ENCODE results near the gene P2RX1.
"Not testable (repeated sequence)": the region's sequence is repeated elsewhere in the genome, so short reads cannot be mapped to it uniquely, and the experiment has no call there.

Gene P2RX1

DNA sequence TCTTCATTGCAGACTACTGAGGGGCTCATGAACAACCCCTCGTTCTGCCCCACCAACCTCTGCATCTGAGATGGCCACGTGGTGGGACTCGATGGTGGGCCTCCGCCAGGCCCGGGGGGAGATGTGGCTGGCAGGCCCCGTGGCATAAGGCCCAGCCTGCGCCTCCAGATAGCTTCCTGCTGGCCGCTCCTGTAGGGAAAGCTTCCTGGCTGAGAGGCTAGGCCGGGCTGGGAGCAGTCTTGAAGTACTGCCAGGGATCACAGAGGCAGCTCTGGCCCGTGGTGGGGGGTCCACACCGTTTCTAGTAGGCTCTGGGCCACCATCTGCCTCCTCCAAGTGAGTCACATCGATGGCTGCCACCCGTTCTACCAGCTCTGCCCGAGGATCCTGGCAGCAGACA is 31.0 kb downstream of the P2RX1 start:
- DNase-seq, result no peak

DNA sequence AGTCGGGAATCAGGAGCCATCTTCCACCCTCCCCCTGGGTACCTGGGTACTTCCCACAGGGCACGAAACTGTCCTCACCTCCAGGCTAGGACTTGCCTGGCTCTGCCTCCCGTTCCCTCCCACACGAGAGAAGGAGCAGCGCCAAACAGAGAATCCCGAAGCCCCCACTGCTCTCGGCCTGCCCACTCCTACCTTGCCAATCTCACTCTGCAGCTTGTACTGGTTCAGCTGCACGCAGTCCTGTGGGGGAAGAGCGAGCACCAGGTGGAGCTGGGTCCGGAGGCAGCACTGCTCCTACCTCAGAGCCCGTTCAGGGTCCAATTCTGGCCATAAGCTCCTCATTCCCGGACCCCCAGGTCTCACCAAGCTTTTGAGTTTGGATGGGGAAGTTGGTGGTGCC is 32.1 kb downstream of the P2RX1 start:
- DNase-seq, result no peak

DNA sequence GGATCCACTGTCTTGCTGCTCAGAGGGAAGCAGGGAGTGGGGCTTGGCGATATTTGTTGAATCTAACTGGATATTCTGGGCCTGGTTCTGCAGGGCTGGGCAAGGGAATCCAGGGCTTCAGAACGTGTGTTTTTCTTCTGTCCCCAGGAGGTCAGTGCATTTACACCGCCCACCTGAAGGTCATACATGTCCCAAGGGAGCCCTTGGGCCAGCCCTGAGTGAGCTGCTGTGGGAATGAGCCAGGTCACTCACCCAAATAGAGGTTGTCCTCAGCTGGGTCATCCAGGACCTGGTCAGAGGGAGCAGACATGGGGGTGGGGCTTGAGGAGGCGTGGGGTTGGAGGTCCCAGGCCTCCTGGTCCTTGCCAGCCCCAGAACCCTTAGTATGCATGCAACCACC is 34.0 kb downstream of the P2RX1 start:
- DNase-seq, result no peak

DNA sequence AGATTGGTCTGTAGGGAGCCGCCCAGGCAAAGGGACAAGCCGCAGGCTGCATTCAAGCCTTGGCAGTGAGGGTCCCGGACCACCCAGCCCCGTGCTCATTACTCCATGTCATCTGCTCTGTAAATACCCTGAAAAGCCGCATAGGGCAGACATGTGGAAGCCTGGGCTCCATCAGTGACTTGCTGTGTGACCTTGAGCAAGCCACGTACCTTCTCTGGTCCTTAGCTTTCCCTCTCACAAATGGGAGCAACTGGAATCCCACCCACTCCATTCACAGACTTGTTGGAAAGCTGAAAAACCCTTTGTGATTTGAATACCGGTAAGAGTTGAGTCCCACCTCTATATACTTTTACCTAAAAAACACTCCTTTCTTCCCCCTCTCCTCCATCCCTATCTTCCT is 35.3 kb downstream of the P2RX1 start:
- DNase-seq, result no peak

DNA sequence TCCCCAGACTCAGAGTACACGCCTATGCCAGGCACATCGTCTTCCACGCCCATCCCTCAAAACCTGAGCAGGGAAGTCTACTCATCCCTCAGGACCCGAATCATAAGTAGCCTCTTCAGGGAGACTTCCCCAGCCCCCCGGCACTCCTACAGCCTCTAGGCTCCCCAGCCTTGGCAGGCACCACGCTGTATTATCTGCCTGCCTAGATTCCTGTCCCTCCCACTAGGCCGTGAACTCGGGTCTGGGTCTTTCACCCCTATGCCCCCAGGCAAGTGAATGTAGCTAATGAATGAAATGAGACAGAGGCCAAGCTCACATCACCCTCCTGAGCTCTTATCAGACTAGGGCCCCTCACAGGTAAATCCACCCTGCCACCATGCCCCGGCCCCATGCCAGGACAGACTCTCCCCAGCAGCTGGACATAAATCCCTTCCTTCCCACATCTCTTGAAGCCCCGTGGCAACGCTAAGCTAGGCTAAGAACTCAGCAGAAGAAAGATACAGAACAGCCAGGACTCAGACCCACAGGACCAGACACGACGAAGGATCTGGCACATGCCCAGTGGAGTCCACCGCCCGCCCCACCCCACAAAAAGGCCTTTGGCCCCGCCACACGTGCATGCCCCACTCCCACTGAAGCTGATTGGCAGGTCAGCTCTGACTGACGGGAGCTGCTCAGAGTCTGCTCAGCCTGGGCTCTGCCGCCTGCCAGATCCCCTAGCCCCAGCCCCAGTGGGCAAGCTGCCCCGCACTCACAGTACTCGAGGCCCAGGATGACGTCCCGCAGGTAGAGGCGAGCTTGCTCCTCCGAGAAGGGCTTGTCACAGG is 36.5 kb downstream of the P2RX1 start:
- no peak for DNase-seq

DNA sequence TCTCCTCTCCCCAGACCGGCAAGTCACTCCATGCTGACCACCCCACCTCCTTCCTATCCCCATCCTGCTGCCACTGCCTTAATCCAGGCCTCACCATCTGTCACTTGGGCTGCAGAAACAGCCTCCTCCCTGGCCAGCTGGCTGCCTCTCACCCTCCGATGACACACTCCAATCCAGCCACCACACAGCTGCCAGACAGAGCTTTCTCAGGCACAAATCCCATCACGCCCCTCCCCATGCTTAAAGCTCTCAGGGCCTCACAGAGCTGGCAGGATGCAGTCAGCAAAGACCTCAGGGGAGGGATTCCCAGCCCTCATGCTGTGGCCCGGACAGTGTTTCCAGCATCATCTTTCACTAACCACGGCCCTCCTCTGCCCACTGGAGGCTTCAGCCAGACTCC is 37.1 kb downstream of the P2RX1 start:
- DNase-seq, result no peak

DNA sequence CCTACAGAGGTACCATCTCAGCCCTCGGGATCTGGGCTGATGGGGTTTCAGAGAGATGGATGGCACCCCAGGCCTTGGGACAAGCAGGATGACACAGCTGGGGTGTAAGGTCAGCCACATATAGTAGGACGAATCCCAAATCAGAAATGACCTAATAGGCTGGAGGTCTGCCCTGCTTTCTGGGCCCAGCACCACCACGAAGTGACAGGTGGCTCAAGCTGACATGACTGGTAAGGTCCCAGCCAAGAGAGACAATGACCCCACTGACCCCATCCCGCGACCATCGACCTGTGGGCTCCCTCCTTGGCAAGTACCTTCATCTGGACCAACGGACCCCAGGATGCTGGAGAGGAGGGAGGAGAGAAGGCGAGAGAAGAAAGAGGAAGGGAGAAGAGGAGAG is 39.0 kb downstream of the P2RX1 start:
- no peak for DNase-seq

DNA sequence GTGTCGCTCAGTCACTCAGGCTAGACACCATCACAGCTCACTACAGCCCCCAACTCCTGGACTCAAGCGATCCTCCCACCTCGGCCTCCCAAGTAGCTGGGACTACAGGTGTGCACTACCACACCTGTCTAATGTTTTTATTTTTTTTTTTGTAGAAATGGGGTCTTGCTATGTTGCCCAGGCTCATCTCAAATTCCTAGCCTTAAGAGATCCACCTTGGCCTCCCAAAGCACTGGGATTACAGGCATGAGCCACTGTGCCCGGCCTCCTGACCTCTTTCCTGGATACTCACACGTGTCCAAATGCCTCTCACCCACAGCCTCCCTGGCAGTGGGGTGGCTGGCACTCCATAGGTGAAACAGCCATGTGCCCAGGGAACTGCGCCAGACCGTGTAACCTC is 40.9 kb downstream of the P2RX1 start:
- DNase-seq, result no peak

DNA sequence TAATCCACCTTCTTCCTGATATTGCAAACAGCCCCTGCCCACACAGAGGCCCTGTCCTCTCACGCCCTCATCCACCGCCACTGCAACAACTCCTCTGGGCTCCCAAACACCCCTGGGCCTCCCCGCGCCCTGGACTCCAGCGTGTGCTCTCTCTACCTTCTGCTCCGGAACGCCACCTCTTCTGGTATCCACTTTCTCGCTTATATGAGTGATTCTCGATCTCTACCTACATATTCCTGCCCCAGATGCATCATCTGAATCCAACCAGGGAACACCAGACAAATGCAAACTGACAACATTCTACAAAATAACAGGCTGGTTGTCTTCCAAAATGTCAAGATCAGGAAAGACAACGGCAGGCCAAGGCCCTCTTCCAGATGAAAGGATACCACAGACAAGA is 42.4 kb downstream of the P2RX1 start:
- DNase-seq, result no peak

DNA sequence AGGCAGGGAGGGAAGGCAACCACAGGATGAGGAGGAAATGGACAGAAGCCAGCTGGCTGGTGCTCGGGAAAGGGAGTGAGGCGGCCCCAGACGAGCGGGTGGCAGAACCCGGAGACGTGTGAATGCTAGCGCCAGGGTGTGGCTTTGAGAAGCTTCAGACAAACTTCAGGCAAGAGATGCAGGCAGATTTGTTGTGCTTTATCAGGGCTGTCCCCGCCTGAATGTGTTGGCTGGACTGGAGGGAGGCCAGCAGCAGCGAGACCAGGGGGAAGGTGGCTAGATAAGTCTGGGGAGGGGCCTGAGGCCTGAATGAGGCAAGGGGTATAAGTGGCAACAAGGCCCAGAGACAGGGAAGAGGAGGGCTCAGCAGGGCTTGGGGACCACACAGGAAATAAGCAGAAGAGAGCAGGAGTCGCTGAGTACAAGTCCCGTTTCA is 45.4 kb downstream of the P2RX1 start:
- no peak for DNase-seq

DNA sequence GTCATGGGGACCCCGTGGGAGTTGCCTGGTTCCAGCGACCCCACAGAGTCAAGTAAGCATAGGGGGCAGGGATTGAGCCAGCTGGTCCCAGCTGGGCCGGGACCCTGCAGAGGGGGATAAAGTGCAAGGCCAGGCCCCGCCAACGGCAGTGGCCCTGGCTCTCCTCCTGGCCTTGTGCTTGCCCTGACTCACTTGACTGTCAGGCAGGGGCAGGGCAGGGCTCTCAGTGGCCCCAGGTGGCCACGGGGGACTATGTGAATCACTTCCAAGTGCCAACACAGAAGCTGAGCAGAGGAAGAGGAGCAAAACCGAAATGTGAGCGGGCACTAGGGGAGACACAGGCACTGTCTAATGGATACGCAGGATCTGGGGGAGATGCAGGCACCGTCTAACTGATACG is 48.7 kb downstream of the P2RX1 start:
- DNase-seq, result no peak

DNA sequence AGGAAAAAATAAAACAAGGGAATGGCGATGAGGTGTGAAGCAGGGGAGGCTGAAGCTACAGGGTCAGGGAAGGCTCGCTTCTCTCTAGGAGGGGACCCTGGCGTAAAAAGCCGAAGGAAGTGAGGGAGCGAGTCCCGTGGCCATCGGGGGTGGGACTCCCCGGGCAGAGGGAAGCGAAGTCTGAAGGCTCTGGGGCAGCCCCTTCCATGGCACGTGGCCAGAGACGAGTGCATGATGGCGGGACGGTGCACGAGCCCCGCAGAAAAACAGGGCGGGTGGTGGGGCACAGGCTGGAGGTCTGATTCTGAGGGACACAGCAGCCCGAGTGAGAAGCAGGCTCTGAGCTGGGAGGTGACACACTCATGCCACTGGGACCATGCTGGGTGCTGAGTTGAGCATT is 49.2 kb downstream of the P2RX1 start:
- no peak for DNase-seq

DNA sequence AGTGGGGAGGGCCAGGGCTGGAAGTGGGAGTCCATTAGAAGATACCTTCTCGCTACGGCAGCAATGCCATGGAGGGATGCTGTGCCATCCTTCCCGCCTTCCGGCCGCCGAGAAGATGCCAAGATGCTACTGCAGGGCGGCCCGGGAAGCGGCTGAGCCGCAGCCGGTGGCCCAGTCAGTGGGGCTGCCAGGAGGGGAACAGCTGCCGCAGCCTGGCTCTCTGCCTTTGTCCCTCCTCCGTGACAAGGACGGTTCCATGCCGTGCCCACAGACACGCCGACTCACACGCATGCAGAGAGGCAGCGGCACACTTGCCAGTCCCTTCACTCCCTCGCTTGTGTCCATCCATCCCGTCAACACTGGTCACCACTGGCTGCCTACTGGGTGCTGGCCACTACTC is 50.0 kb downstream of the P2RX1 start:
- no peak for DNase-seq

DNA sequence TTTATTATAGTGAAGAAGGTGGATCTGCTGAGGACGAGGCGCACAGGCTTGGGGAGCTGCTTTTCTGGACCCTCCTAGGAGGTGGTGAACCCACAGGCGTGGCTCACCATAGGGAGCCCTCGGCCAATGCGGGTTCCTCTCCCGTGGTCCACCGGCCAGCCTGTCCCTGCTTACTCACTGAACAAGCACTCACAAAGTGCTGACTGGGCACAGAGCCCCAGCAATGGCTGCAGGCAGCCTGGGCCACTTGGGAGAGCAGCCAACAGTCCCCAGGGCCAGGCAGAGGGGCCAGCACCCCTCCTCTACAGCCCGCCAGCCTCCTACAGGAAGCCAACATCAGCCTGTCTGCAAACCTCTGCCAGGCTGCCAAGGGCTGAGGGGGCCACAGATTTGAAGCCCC is 51.1 kb downstream of the P2RX1 start:
- DNase-seq, result no peak

DNA sequence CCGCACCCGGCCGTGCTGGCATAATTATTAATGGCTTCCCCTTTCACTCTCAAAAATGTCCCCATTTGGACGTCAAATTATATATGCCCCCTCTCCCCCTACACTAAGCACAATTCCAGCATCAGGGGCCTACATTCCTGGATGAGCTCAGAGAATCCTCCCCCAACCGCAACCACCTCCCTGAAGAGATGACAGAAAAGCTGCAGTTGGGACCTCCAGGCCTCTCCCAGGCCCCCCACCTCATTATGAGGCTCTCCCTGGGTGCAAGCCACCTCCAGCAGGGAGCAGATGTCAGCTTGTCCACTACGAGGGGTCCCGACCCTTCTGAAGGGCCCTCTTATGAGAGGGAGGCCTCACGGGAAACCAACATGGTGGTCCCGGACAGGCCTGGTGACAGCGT is 51.7 kb downstream of the P2RX1 start:
- no peak for DNase-seq

DNA sequence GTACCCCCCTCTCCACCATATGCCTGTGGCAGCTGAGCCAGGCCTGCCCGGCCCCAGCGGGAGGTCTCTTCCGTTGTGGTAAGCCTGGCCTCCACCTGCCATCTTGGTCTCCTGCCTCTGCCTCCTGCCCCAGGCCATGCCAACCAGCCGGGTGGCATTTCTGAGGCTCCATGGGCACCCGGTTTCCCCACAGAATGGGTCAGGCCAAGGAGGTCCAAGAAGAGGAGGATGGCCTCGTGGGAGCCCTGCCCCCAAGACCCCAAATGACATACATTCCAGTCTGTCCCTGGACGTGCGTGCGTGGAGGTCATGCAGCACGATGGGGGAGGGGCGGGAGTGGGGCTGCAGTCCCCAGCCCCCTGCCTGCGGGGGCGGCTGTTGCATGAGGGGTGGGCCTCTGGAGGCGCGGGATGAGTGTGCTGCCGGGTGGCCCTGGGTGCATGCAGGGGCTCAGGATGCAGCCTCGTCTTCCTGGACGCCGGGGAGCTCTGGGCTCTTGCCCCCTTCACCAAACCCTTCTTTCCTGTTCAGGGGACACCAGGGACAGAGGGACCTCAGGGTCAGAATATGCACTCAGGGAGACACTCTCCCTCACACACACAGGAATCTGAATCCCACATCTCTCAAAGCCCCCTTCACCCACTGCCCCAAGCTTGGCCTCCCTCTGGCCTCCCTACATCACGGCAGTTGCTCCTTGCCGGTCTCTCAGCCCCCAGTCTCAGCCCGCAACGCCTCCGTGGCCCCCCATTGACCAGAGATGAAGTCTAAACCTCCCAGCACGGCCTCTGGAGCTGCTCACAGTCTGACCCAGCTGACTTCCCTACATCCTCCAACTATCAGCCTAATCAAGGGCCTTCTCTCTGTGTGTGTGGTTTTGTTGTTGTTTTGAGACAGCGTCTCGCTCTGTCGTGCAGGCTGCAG is 54.2 kb downstream of the P2RX1 start:
- DNase-seq, result no peak

DNA sequence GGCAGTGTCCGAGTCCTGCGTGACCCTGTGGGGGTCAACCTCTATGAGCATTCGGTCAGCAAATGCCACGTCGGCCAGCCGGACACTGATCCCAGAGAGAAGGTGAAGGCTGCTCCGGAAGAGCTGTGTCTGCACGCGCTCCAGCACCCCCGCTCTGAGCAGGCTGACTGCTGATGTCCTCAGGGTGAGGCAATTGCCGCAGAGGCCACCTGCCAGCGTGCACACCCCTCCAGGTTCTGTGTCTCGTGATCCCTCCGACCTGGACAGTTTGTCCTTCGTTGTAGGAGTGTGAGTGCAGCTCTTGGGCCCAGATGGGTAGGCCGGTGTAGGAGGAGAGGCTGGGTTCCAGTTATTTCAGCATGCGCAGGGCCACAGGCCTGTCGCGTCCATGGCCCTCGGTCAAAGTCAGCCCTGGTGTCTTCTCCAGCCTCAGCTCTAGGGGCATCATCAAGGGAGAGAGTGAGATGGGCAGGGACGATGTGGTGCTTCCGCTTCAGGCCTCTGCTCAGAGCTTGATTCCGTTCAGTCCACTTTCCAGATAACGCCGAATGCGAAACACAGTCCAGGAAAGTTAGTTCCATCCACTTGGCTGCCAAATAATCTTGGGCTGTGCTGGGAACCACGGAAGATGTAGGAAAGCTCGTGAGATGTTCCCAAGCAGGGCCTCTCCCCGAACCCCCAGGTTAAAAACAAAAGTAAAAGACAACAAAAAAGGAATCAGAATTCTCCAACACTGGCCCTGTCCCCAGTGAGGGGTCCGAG is 55.1 kb downstream of the P2RX1 start:
- DNase-seq, result no peak

DNA sequence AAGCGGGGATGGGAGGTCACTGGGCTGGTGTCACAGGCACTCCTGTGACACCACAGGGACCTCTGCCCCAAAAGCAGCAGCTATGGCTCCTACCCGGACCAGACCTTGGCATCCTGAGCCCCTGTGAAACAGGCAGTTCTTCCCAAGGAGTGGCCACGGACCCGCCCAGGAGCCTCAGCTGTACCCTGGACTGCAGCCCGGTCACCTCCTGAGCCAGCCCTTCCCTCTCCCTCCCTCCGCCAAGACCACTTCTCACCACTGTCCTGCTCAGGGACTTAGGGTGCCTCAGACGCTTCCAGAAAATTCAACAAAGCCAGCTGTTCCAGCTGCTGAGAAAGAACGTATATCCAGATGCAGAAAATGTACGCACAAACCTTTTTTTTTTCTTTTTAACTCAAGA is 56.3 kb downstream of the P2RX1 start:
- no peak for DNase-seq

DNA sequence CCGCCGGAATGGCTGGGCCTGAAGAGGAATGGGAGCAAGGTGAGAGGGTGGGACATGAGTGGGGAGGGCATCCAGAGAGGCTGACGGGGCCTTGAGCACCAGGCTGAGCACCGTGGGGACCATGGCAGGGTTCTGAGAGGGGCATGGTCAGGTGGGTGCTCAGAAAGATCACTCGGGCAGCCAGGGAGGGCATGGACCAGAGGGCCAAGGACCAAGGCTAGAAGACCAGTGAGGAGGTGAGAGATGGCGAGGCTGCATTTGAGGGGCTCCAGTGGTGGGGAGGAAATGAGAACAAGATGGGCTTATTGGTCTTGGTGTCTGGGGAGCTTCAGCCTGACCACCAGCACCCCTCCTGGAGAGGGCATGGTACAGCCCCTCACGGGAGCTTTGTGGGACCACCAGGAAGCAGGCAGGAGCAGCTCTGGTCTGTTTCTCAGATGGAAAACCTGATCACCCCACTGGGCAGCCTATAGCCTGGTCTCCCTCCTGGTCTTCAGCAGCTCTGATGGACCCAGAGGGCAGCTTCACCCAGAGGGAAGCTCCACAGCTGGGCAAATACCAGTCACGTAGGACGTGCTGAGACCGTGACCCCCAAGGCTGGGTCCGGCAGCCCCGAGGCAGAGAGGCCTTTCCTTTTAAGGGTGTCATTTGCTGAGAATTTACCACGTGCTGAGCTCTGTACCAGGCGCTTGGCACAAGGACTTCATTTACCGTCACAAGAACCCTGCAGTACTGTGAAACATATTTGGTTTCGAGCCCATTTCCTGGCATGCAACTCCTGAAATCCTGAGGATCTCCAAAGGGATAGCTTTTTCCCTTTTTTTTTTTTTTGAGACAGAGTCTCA is 58.8 kb downstream of the P2RX1 start:
- no peak for DNase-seq

DNA sequence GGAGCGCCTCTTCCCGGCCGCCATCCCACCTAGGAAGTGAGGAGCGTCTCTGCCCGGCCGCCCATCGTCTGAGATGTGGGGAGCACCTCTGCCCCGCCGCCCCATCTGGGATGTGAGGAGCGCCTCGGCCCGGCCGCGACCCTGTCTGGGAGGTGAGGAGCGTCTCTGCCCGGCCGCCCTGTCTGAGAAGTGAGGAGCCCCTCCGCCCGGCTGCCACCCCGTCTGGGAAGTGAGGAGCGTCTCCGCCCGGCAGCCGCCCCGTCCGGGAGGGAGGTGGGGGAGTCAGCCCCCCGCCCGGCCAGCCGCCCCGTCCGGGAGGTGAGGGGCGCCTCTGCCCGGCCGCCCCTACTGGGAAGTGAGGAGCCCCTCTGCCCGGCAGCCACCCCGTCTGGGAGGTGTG is 62.1 kb downstream of the P2RX1 start:
- not testable (repeated sequence) for DNase-seq

DNA sequence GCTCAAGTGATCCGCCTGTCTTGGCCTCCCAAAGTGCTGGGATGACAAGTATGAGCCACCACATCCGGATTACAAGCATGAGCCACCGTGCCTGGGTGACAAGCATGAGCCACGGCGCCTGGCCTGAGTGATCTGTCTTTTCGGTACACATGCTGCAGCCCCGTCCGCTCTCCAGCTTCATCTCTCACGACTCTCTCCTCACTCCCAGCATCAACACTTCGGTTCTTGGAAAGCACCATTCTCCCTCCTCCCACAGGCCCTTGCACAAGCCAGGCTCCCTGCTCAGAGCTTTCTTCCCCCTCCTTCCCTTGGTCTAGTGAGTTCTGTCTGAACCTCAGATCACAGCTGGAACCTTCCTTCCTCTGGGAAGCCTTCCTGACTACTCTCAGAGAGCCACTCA is 63.7 kb downstream of the P2RX1 start:
- DNase-seq, result peak; percentile 58 to 70

DNA sequence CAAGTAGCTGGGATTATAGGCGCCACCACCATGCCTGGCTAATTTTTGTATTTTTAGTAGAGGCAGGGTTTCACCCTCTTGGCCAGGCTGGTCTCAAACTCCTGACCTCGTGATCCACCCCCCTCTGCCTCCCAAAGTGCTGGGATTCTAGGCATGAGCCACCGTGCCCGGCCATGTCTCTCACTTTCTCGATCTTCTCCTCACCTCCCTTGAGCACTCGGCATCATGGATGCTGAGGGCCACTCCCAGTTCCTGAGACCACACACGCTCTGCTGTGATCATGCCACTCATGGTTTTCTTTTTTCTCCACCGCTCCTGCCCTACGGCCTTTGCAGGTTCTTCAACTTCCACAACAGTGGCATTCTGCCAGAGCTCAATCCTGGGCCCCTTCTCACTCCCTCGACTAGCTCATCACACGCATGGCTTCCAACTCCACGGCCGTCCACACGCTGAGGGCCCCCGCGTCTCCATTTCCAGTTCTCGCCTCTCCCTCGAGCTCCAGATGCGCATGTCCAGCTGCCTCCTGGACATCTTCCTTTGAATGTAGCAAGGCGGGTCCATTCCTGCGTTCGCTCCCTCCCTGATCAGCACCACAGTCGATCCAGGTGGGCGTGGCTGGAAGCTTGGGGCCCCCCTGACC is 64.7 kb downstream of the P2RX1 start:
- DNase-seq, result no peak
